ENCODE measurements around the gene PDE2A.
A peak's percentile ranks its signal among the peaks of the same experiment; 100 is the strongest.

PDE2A gene

DNA sequence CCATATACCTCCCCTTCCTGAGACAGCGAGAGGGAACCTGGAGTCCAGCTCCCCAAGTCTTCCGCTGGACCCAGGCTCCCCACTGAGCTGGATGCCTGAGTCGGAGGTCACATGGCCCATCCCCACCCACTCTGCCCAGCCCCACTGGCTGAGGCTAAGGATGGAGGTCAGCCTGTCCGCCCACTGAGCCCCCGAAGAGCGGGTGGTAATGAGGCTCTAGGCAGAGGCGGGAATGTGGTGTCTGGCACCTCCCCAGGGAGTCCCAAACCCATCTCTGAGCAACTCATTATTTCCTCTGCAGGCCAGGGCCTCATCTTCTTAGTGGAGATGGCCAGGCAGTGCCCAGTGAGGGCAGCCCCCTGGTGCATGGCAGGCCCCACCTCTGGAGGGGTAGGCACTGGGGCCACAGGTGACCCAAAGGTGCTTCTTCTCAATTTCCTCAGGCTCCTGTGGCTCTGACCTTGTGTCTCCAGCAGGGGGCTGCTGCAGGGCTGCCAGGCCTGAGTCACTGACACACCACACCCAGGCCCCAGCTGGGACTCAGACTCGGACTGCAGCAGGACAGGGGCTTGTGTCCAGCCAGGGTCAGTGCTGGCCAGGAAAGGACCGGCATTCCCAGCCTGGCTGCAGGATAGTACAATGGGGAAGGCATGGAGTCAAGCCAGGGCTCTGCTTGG is 10.2 kb upstream of the PDE2A start:
- DNase-seq (ENCODE audit: low read depth in 2 of 2, low spot score in 1 of 2), result no peak

DNA sequence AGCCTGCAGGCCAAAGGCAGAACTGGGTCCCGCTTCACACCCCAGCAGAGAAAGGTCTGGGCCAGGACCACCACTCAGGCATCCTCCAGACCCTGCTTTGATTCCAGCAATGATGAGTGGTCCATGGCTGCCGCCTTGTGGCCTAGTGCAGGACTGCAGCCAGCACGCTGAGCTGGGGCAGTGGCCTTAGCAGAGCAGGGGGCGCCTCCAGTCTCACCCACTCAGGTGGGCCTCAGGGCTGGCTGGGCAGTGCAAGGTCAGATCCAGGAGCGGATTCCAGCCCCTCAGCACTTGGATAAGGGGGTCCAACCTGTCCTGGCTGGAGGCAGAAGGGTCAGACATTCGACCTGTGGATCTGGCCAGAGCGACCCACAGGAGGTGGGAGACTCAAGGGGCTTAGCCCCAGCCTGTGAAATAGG is 9.6 kb upstream of the PDE2A start:
- DNase-seq (ENCODE audit: low read depth in 2 of 2, low spot score in 1 of 2), result peak; percentile 29

GRCh38 chr11:72682858-72683243 is 8.6 kb upstream of the PDE2A start:
- no peak for DNase-seq (ENCODE audit: low read depth in 2 of 2, low spot score in 1 of 2)

DNA sequence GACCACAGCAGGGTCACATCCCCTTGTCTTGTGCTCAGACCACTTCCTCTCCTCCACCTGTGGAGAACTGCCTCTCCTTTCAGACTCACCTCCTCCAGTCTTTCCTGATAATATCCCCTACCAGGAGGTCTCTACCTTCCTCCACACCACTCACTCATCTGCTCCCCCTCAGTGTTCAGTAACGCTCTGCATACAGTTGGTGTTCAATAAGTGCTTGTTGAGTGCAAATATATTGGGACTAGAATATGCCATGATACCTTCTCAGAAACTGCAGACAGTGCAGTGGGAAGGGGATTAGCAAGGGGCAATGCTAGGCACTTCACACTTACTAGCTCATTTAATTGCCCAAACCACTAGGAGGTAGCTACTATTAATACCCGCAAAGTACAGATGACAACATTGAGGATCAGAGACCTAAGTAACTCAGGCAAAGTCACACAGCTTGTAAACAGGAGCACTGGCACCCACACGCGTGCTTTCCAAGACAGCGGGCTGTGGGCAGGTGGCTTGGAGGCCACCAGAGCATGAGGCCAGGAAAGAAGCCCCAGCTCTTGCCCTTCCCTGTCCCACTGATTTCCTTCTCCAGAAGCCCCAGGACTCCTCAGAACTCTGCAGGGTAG is 8.1 kb upstream of the PDE2A start:
- no peak for DNase-seq (ENCODE audit: low read depth in 2 of 2, low spot score in 1 of 2)

GRCh38 chr11:72681226-72682153 is 7.3 kb upstream of the PDE2A start:
- no peak for DNase-seq (ENCODE audit: low read depth in 2 of 2, low spot score in 1 of 2)

- DNase-seq (ENCODE audit: low read depth in 2 of 2, low spot score in 1 of 2), result no peak
Measured at GRCh38 chr11:72680624-72681158, 6.5 kb upstream of the PDE2A start.

- DNase-seq (ENCODE audit: low read depth in 2 of 2, low spot score in 1 of 2), result no peak
Measured at GRCh38 chr11:72679869-72680268, 5.6 kb upstream of the PDE2A start.

DNA sequence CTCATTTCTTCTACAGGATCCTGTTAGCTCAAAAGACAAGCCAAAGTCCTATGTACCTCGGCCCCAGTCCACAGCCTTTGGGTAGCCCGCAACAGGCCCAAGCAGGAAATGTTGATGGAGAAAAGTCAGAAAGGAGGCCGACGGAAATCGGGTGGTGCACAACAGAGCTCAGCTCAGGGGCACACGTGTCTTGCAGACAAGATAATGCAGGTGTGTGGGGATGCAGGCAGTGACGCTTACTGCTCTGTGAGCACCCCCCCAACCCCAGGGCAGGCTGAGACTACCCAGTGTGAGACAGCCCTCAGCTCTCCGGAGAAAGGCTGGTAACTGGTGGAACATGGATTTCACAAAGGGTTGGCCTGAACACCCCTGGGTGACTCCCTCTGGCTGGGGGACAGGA is 4.3 kb upstream of the PDE2A start:
- DNase-seq (ENCODE audit: low read depth in 2 of 2, low spot score in 1 of 2), result no peak

GRCh38 chr11:72676861-72677341 is 2.7 kb upstream of the PDE2A start:
- DNase-seq (ENCODE audit: low read depth in 2 of 2, low spot score in 1 of 2), result peak in 1 of 2 donors; percentile 22

DNA sequence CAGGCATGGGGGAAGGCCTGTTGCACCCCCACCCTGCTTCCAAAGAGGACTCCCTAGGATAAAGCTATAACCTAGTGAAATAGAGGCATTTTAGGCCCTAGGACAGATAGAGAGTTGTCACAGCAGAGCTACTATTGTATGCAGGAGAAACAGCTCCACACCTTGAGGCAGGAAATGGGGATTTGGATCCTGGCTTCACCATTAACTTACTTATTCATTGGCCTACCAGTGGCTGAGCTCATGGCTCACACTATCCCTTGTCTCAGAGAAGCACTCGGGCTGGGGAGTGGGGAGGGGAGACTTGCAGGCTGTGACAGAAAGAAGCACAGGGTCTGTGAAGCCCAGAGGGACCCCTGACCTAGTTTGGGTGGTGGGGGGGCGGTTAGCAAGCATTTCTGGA is 999 bp upstream of the PDE2A start:
- no peak for DNase-seq (ENCODE audit: low read depth in 2 of 2, low spot score in 1 of 2)

DNA sequence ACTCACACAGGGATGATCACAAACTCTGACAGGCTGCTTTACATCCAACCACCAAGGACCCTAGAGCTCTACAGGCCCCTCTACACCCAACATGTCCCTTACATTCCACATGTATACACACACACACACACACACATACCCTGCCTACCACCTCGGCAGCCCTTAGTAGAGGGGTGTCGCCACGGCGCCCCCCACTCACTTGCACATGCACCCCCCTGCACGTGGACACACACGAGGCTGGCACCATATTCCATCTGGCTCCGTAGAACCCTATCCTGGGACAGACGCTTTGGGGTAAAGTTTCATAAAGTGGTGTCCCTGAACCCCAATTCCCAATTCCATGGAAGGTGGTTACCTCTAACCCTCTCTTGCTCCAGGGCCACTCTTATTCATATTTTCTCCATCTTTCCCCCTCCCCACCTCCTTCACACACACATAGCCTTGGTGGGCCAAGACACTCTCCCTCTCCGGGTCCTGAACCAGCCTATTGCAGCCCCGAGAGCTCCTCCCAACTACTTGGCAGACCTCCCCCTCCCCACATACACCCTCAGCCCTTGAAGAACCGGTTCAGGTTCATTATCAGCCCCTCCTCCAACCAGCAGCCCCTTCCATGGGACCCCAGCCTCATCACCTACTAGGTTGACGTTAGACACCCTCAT is 809 bp downstream of the PDE2A start:
- DNase-seq (ENCODE audit: low read depth in 2 of 2, low spot score in 1 of 2), result no peak

GRCh38 chr11:72672597-72673238 is 1.5 kb downstream of the PDE2A start:
- DNase-seq (ENCODE audit: low read depth in 2 of 2, low spot score in 1 of 2), result no peak

GRCh38 chr11:72671152-72672099 is 2.8 kb downstream of the PDE2A start:
- no peak for DNase-seq (ENCODE audit: low read depth in 2 of 2, low spot score in 1 of 2)

- DNase-seq (ENCODE audit: low read depth in 2 of 2, low spot score in 1 of 2), result no peak
Measured at GRCh38 chr11:72670041-72670440, 4.2 kb downstream of the PDE2A start.

GRCh38 chr11:72669527-72669926 is 4.7 kb downstream of the PDE2A start:
- DNase-seq (ENCODE audit: low read depth in 2 of 2, low spot score in 1 of 2), result no peak

DNA sequence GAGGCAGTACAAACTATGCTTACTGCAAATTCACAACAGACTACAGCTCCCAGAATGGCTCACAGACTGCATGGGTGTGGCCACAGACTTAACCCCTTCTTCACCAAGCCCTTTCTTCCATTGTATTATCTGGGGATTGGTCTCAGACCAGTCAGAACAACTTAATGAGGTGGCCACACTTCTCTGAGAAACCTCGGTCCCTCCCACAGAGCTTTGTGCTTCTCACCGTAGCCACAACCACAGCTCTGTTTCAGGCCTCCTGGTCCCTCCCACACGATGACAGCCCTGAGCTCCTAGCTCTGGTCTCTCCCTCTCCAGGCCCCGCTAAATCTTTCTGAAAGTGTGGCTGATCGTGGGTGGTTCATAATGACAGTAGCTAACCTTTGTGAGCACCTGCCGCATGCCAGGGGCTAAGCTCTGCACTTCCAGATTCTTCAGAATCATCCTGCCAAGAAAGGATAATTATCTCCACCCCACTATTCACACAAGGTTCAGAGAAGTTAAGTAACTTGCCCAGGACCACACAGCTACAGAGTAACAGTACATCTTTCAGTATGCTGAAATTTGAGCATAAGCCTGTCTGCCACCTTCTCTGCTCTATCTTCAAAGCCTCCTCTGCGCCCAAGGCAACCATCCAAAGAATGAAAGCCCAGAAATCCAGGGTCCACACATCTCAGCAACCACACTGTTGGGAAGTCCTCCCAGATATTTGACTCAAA is 5.4 kb downstream of the PDE2A start:
- DNase-seq (ENCODE audit: low read depth in 2 of 2, low spot score in 1 of 2), result no peak

DNA sequence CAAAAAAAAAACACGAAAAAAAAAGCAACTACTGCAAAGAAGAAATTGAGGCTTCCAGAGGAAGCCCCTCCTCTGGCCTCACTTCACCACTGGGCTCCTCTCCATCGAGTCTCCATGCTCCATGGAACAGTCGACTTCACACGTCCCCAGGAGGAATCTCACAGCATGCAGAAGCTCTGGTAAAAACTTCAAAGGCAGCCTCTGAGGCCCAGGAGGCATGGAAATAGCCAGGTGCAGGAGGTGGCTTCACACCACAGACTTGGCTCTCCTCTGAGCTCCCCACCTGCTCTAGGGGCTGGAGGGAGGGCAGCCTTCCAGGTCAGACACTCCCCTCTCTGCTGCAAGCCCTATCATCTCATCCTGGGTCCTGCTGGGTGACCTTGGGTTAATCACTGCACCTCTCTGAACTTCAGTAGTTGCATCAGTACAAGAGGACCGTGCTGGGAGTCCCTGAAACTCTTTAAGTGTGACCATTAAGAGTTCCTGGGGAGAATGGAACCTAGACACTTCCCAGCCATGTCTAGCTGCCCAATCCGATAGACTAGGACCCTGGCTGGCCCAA is 8.2 kb downstream of the PDE2A start:
- DNase-seq (ENCODE audit: low read depth in 2 of 2, low spot score in 1 of 2), result no peak

- no peak for DNase-seq (ENCODE audit: low read depth in 2 of 2, low spot score in 1 of 2)
Measured at GRCh38 chr11:72662036-72662435, 12.2 kb downstream of the PDE2A start.
